GM12878 (cell line): ENCODE results near the gene CD48. TPM values are rescaled to one million over a fixed set of nuclear protein-coding genes. Genes with fewer than 3 reads are reported as not detected.

Experiments used
- ATF7 ChIP-seq: fragments of 450-650 bp; IDR thresholded peaks from 2 replicates; pipeline ENCODE4 v1.6.1; 2016; ENCODE audit warnings: low read depth, mild to moderate bottlenecking
- CBX3 ChIP-seq: fragments of 200-600 bp; sonication (generic); IDR thresholded peaks from 2 replicates; pipeline ENCODE4 v1.6.1; 2016; ENCODE audit warnings: low read depth, borderline replicate concordance
- CHD2 ChIP-seq: IDR thresholded peaks from 2 replicates; pipeline ENCODE4 v1.6.1; 2011; ENCODE audit warnings: low read depth, low read length, improper control_type of control experiment, borderline replicate concordance
- CREM ChIP-seq: IDR thresholded peaks from 2 replicates; pipeline ENCODE4 v1.6.1; 2014; ENCODE audit warnings: antibody characterized with exemption, low read depth
- HCFC1 ChIP-seq: fragments of 150-350 bp; IDR thresholded peaks from 2 replicates; pipeline ENCODE4 v1.6.1; 2014; ENCODE audit warnings: low read length
- HDGF ChIP-seq: fragments of 450-650 bp; IDR thresholded peaks from 2 replicates; pipeline ENCODE4 v1.6.1; 2016; ENCODE audit warnings: antibody characterized with exemption
- MXI1 ChIP-seq: fragments of 150-350 bp; IDR thresholded peaks from 2 replicates; pipeline ENCODE4 v1.6.1; 2011; ENCODE audit warnings: low read depth, mild to moderate bottlenecking, inconsistent platforms, low read length, improper control_type of control experiment
- NFIC ChIP-seq: IDR thresholded peaks from 2 replicates; pipeline ENCODE4 v1.6.1; 2012; ENCODE audit warnings: low read depth, mild to moderate bottlenecking, inconsistent platforms, low read length, moderate library complexity
- NRF1 ChIP-seq: conservative IDR thresholded peaks from 2 replicates; pipeline ENCODE4 v1.6.1; 2011; ENCODE audit warnings: mild to moderate bottlenecking, low read depth, low read length, improper control_type of control experiment
- POLR2A ChIP-seq: IDR thresholded peaks from 2 replicates; pipeline ENCODE4 v1.6.1; 2011; ENCODE audit warnings: low read depth, mild to moderate bottlenecking, low read length
- POLR2AphosphoS2 ChIP-seq: IDR thresholded peaks from 2 replicates; pipeline ENCODE4 v1.6.1; 2011; ENCODE audit warnings: low read depth, mild to moderate bottlenecking, low read length, improper control_type of control experiment, moderate library complexity
- POLR2AphosphoS5 ChIP-seq: IDR thresholded peaks from 2 replicates; pipeline ENCODE4 v1.6.1; 2011; ENCODE audit warnings: mild to moderate bottlenecking, low read length, inconsistent platforms
- SMC3 ChIP-seq: IDR thresholded peaks from 2 replicates; pipeline ENCODE4 v1.6.1; 2011; ENCODE audit warnings: low read length, improper control_type of control experiment, borderline replicate concordance
- SUZ12 ChIP-seq: fragments of 200-600 bp; sonication (generic); IDR thresholded peaks from one replicate; pipeline ENCODE4 v1.6.1; 2018; ENCODE audit warnings: antibody characterized with exemption, mild to moderate bottlenecking; ENCODE audit not compliant: unreplicated experiment
- TAF1 ChIP-seq: IDR thresholded peaks from 2 replicates; pipeline ENCODE4 v1.6.1; 2011; ENCODE audit warnings: mild to moderate bottlenecking, low read depth, low read length, borderline replicate concordance
- TCF7 ChIP-seq: IDR thresholded peaks from 2 replicates; pipeline ENCODE4 v1.6.1; 2014; ENCODE audit warnings: antibody characterized with exemption, borderline replicate concordance
- ZZZ3 ChIP-seq: IDR thresholded peaks from 2 replicates; pipeline ENCODE4 v1.6.1; 2011; ENCODE audit warnings: low read depth; ENCODE audit not compliant: control insufficient read depth, insufficient read length
- polyA plus RNA-seq, 11 experiments: library from polyadenylated mRNA; depleted of rRNA in 4 of 11; unstranded in 6 of 11; stranded (reverse) in 5 of 11; fragments of >200 nt; fragmentation: Nextera tagmentation in 4 of 11; fragmentation: Illumina TruSeq in 1 of 11; extraction: Ambion mirVana in 4 of 11; extraction: Trizol in 1 of 11; gene quantifications; 1 replicate in 1 of 11; 2 replicates in 10 of 11; pipeline versions ENCODE4 v1.2.1 to v1.2.3, GENCODE V29; 2011 to 2016; ENCODE audit warnings: inconsistent platforms in 2 of 11, missing spikeins in 2 of 11, low read depth in 1 of 11
- total RNA-seq, 4 experiments: library from RNA; depleted of rRNA in 3 of 4; stranded (reverse); fragments of >200 nt in 3 of 4; fragmentation: Illumina TruSeq in 1 of 4; extraction: Trizol in 1 of 4; gene quantifications; 2 replicates each; pipeline versions ENCODE4 v1.2.1 to v1.2.3, GENCODE V29; 2013 to 2021
- TF ChIP-seq, protein P1 (sequence below): IDR thresholded peaks from 2 replicates; pipeline ENCODE4 v1.6.1; 2011; ENCODE audit warnings: borderline replicate concordance, low read depth, mild to moderate bottlenecking, moderate library complexity, low read length; ENCODE audit not compliant: insufficient read depth, poor library complexity, severe bottlenecking
- TF ChIP-seq, protein P2 (sequence below): IDR thresholded peaks from 2 replicates; pipeline ENCODE4 v1.6.1; 2011; ENCODE audit warnings: mild to moderate bottlenecking, low read depth, low read length, moderate library complexity; ENCODE audit not compliant: insufficient replicate concordance
- TF ChIP-seq, protein P3 (sequence below): IDR thresholded peaks from 2 replicates; pipeline ENCODE4 v1.6.1; 2011; ENCODE audit warnings: low read depth, low read length, improper control_type of control experiment, borderline replicate concordance

Gene CD48
- total and polyA plus RNA-seq, 10 of the 15 experiments (the other 5 are each of a cell fraction or from before 2014, with no cell fraction given) = 302 to 1,315 (median 430) TPM

DNA sequence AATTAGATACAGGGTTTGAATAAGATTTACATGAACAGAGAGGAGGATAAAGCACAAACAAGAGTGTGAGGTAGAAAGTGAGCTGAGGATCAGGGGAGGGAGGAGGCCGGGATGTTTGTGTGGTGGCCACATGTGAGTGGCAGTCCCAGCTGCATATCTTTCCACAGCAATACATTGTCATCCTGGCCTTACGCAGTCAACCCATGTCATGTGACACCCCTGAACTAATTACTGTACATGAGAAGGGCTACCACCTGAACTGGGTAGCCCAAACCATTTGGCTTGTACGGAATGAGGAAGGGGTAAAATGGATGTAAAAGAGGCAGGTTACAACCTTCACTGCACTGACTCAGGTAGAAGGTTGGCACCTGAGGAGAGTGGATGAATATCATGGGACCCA is 31.6 kb upstream of the CD48 start (continued):
- no peak for TF ChIP-seq TCF7
- TF ChIP-seq ZZZ3 = no peak
- TF ChIP-seq TAF1 = no peak
- no peak for TF ChIP-seq SMC3
- TF ChIP-seq ATF7 = 0 out of 2 replicates have a peak, but pooled peaks have one; percentile 16
- TF ChIP-seq NFIC = no peak
- TF ChIP-seq MXI1 = peak; percentile 79
- TF ChIP-seq CBX3 = no peak
- TF ChIP-seq, protein P1, sequence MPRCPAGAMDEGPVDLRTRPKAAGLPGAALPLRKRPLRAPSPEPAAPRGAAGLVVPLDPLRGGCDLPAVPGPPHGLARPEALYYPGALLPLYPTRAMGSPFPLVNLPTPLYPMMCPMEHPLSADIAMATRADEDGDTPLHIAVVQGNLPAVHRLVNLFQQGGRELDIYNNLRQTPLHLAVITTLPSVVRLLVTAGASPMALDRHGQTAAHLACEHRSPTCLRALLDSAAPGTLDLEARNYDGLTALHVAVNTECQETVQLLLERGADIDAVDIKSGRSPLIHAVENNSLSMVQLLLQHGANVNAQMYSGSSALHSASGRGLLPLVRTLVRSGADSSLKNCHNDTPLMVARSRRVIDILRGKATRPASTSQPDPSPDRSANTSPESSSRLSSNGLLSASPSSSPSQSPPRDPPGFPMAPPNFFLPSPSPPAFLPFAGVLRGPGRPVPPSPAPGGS = no peak
- TF ChIP-seq POLR2A = no peak; the same call in 1 of the 2 replicates
- 0 out of 2 replicates have a peak, but pooled peaks have one; percentile 58 for TF ChIP-seq POLR2AphosphoS2
- TF ChIP-seq HCFC1 = no peak
- TF ChIP-seq POLR2AphosphoS5 = peak; percentile 74
- no peak for TF ChIP-seq NRF1
- TF ChIP-seq, protein P2, sequence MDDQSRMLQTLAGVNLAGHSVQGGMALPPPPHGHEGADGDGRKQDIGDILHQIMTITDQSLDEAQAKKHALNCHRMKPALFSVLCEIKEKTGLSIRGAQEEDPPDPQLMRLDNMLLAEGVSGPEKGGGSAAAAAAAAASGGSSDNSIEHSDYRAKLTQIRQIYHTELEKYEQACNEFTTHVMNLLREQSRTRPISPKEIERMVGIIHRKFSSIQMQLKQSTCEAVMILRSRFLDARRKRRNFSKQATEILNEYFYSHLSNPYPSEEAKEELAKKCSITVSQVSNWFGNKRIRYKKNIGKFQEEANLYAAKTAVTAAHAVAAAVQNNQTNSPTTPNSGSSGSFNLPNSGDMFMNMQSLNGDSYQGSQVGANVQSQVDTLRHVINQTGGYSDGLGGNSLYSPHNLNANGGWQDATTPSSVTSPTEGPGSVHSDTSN = peak; percentile 81
- TF ChIP-seq CREM = no peak
- TF ChIP-seq SUZ12 = no peak
- TF ChIP-seq, protein P3, sequence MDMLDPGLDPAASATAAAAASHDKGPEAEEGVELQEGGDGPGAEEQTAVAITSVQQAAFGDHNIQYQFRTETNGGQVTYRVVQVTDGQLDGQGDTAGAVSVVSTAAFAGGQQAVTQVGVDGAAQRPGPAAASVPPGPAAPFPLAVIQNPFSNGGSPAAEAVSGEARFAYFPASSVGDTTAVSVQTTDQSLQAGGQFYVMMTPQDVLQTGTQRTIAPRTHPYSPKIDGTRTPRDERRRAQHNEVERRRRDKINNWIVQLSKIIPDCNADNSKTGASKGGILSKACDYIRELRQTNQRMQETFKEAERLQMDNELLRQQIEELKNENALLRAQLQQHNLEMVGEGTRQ = peak; percentile 55
- TF ChIP-seq HDGF = peak; percentile 81; the same call in 1 of the 2 replicates
- TF ChIP-seq CHD2 = 0 out of 2 replicates have a peak, but pooled peaks have one; percentile 16
